Heart left ventricle (tissue), 16 donors: ENCODE results near the gene NDUFA8. TPM values are rescaled to one million over a fixed set of nuclear protein-coding genes. Genes with fewer than 3 reads are reported as not detected.

ENCODE experiments used
- ATAC-seq, 4 donors: fragments of 200-7000 bp; cut with Tn5 transposase; one replicate each; pipeline ENCODE4 v1.9.1; 2020 to 2022; ENCODE audit warnings: moderate library complexity in 4 of 4, mild to moderate bottlenecking in 3 of 4, moderate number of reproducible peaks in 1 of 4
- DNase-seq, 5 donors: peaks; one replicate each; pipeline ENCODE4 v3.0.0-alpha.2; 2020
- H3K27ac ChIP-seq, 12 donors: fragments of 200-600 bp; sonication (generic) in 4 of 12; one replicate each; pipeline versions ENCODE4 v1.5.0 to v1.8.0; 2016 to 2022; ENCODE audit warnings: mild to moderate bottlenecking in 2 of 12
- H3K27me3 ChIP-seq, 9 donors: fragments of 200-600 bp; sonication (generic) in 2 of 9; one replicate each; pipeline versions ENCODE4 v1.5.1 to v1.8.0; 2016 to 2022; ENCODE audit warnings: mild to moderate bottlenecking in 3 of 9
- H3K36me3 ChIP-seq, 9 donors: fragments of 200-600 bp; sonication (generic) in 2 of 9; one replicate each; pipeline versions ENCODE4 v1.5.0 to v1.8.0; 2018 to 2022; ENCODE audit warnings: mild to moderate bottlenecking in 2 of 9
- H3K4me1 ChIP-seq, 12 donors: fragments of 200-600 bp; sonication (generic) in 4 of 12; one replicate each; pipeline versions ENCODE4 v1.5.0 to v1.8.0; 2016 to 2022; ENCODE audit warnings: mild to moderate bottlenecking in 3 of 12
- H3K4me3 ChIP-seq, 12 donors: fragments of 200-600 bp; sonication (generic) in 4 of 12; one replicate each; pipeline versions ENCODE4 v1.5.0 to v1.8.0; 2017 to 2022; ENCODE audit warnings: mild to moderate bottlenecking in 9 of 12, moderate library complexity in 4 of 12
- H3K9me3 ChIP-seq, 12 donors: fragments of 200-600 bp; sonication (generic) in 4 of 12; one replicate each; pipeline versions ENCODE4 v1.5.0 to v1.8.0; 2016 to 2022; ENCODE audit warnings: mild to moderate bottlenecking in 1 of 12
- CTCF ChIP-seq, 12 donors: fragments of 200-600 bp; sonication (generic) in 4 of 12; IDR thresholded peaks; one replicate each; pipeline versions ENCODE4 v1.5.0 to v1.8.0; 2018 to 2022; ENCODE audit warnings: antibody characterized with exemption in 12 of 12, mild to moderate bottlenecking in 5 of 12
- POLR2A ChIP-seq, 2 donors: fragments of 450-650 bp; IDR thresholded peaks; one replicate each; pipeline ENCODE4 v1.6.1; 2017; ENCODE audit warnings: antibody characterized with exemption in 2 of 2, mild to moderate bottlenecking in 2 of 2, moderate library complexity in 2 of 2
- WGBS, 4 donors: extraction: QIAGEN DNeasy Blood & Tissue Kit in 2 of 4; methylation state at CpG; one replicate each; pipeline versions ENCODE4 v1.1.5 to v1.1.7; 2013 to 2018; 5-methylcytosine and 5-hydroxymethylcytosine counted together
- intact Hi-C, 10 donors: fragments of 100-400 bp; cut with DNase I; formaldehyde crosslinking; loops; one replicate each; pipeline versions ENCODE4 v1.11.1 to v1.14.2; 2022
- polyA plus RNA-seq, 2 donors: library from polyadenylated mRNA; stranded (reverse); fragments of 200-250 nt; gene quantifications; one replicate each; pipeline ENCODE4 v1.2.3, GENCODE V29; 2013
- total RNA-seq, 9 donors: library from RNA; depleted of rRNA in 2 of 9; stranded (reverse); fragments of >200 nt in 2 of 9; fragmentation: NEBNext Ultra II Directional in 3 of 9; extraction: Animal tissue kit (Norgen Biotek cat#: 25700) in 3 of 9; gene quantifications; one replicate each; pipeline versions ENCODE4 v1.1.0 to v1.2.4, GENCODE V29; 2016 to 2023
- donor health status: ischemic (EF 13 %, LVEDD 7.1; RV severe dilation, severe dysfunction).
- donor health status: healthy with polysubstance abuse.
- donor health status: DM: no; HTN: yes; CAD: no.
- donor health status: DM: no; HTN: no; CAD: no.
- donor health status: ischemic (EF 25% LVEDD 6.9; RV normal size, moderate dysfunction).
- donor health status: ischemic (EF 25% LVEDD 5.7; RV mildly dilated, moderate dysfunction).
- donor health status: healthy.
- donor health status: DM: yes; HTN: yes; CAD: no.
- donor health status: ischemic (EF 35%, LVEDD 5.7; RV mildly dilated, moderate dysfunction).
- donor health status: nonischemic (EF 11% LVEDD 7.7; RV severe dilation, severe dysfunction).
- donor health status: DM: yes; HTN: yes; CAD: no.
- donor health status: PGD.
- donor health status: ischemic (EF 29% LVEDD 5.4; RV normal size, mild dysfunction).
- donor health status: nonischemic (EF 23%, LVEDD 6.1; RV moderate dilation, normal function).

Gene NDUFA8
- total and polyA plus RNA-seq, 11 donors, result 183 to 919 (median 261) TPM

GRCh38 chr9:122140368-122141193 lies 19.0 kb downstream of the NDUFA8 start:
- Histone ChIP-seq H3K27me3 (no peaks in the 10 kb centered on the region), H3K4me1 (peaks cover 7 to 51% (median 25%) of the 10 kb centered on the region in 12 donors), H3K9me3 (no peaks in the 10 kb centered on the region), H3K4me3 (no peak overlapping the region), H3K36me3 (peaks cover 0 to 41% (median 38%) of the 10 kb centered on the region in 9 donors), H3K27ac (peak overlapping the region in 11 of 12 donors; percentile 15 to 75 (median 49))
- ATAC-seq (no peak), DNase-seq (no peak)
- WGBS, 4 donors, result 72 to 77% (median 76%) methylated on average over 8 of the region's 8 CpGs
- intact Hi-C loops, result loop anchor here in 2 of 10 donors (5.0 to 10.0 kb wide), 2 partner anchors 114 to 207 kb away; no protein-coding TSS in a partner anchor
- TF ChIP-seq POLR2A (IDR thresholded peaks at IDR 0.05) (no peak), CTCF (IDR thresholded peaks at IDR 0.05) (no peak)

DNA sequence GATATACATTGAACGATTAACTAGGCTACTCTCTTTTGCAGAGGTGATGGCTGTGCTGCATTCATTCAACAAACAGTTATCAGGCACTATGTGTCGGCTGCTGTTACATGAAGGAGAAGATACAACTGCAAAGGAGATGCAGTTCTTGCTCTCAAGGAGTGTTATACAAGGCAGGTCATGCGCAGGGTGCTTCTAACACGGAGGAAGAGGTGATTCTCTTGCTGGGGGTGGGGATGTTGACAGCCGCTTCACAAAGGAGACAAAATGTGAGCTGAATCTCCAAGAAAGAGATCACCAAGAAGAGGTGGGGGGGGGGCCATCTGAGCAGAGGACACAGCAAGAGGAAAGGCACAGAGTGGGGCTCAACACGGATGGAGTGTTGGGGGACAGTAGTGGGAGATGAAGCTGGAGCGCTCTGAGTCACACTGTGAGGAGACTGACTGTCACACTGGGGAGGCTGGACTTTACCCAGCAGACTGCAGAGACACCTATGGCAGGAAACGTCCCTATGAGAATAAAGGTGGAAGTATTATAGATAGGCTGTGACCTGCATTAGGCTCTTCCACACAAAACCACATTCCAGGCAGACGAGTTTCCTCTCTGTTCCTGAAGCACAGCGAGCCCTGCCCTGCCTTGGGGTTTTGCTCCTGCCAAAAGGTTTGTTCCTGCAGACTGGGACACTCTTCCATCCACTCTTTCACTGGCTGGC lies 20.9 kb downstream of the NDUFA8 start:
- intact Hi-C loops, result loop anchor here in 1 of 10 donors (10.0 kb wide), 1 partner anchor 116 kb away; no protein-coding TSS in a partner anchor

GRCh38 chr9:122135529-122135859 lies 24.1 kb downstream of the NDUFA8 start:
- Histone ChIP-seq H3K4me1 (peaks cover 0 to 49% (median 33%) of the 10 kb centered on the region in 12 donors), H3K27me3 (no peaks in the 10 kb centered on the region), H3K36me3 (no peaks in the 10 kb centered on the region), H3K9me3 (no peaks in the 10 kb centered on the region), H3K4me3 (no peak overlapping the region), H3K27ac (no peak overlapping the region)
- DNase-seq (no peak), ATAC-seq (no peak)
- TF ChIP-seq CTCF (IDR thresholded peaks at IDR 0.05), result no peak
- no peak for TF ChIP-seq POLR2A (IDR thresholded peaks at IDR 0.05)
- WGBS, 4 donors, result 93 to 95% (median 94%) methylated on average over 7 of the region's 7 CpGs
- intact Hi-C loops, result loop anchor here in 1 of 10 donors (10.0 kb wide), 1 partner anchor 119 kb away; no protein-coding TSS in a partner anchor

More for the DNA sequence above, 20.9 kb downstream of the NDUFA8 start:
- WGBS, 4 donors, result 73 to 81% (median 76%) methylated on average over 10 of the region's 10 CpGs
- DNase-seq, result no peak
- ATAC-seq, result no peak
- Histone ChIP-seq H3K27me3 (no peaks in the 10 kb centered on the region), H3K9me3 (no peaks in the 10 kb centered on the region), H3K4me3 (no peak overlapping the region), H3K36me3 (peaks cover 0 to 22% (median 19%) of the 10 kb centered on the region in 9 donors), H3K4me1 (peaks cover 7 to 51% (median 34%) of the 10 kb centered on the region in 12 donors), H3K27ac (no peak overlapping the region)
- no peak for TF ChIP-seq POLR2A (IDR thresholded peaks at IDR 0.05)
- no peak for TF ChIP-seq CTCF (IDR thresholded peaks at IDR 0.05)
